NCI-H2171 (cell line): Measurements from ENCODE around the gene MFSD2B.
"Not testable (repeated sequence)": the region's sequence is repeated elsewhere in the genome, so short reads cannot be mapped to it uniquely, and the experiment has no call there.

ENCODE experiments used
- DNase-seq: peaks from one replicate; lab custom pipeline; 2025; lab: John Stamatoyannopoulos, UW

MFSD2B gene

GRCh38 chr2:24009680-24010476 lies at the start of gene MFSD2B:
Gene MFSD2B (plus strand): TSS chr2:24010085. CDS start chr2:24010097, 12 bp downstream.
- no peak for DNase-seq

GRCh38 chr2:23967846-23968245 lies 42.0 kb upstream of the MFSD2B start:
- no peak for DNase-seq

GRCh38 chr2:23976883-23977282 lies 33.0 kb upstream of the MFSD2B start:
- no peak for DNase-seq

GRCh38 chr2:23988371-23988770 lies 21.5 kb upstream of the MFSD2B start:
- peak; percentile 7 for DNase-seq

GRCh38 chr2:23992931-23993330 lies 17.0 kb upstream of the MFSD2B start:
- no peak for DNase-seq

GRCh38 chr2:23993736-23994269 lies 16.1 kb upstream of the MFSD2B start:
- DNase-seq = no peak

- DNase-seq = no peak
These were observed 15.3 kb upstream of the MFSD2B start for GRCh38 chr2:23994567-23994966.

- no peak for DNase-seq
These were observed 2.2 kb upstream of the MFSD2B start for GRCh38 chr2:24007693-24008092.

- no peak for DNase-seq
These were observed 1.1 kb upstream of the MFSD2B start for GRCh38 chr2:24008672-24009366.

GRCh38 chr2:24009367-24009679 lies 562 bp upstream of the MFSD2B start:
- DNase-seq = no peak

GRCh38 chr2:24010477-24011249 lies 778 bp downstream of the MFSD2B start:
- no peak for DNase-seq

GRCh38 chr2:24011250-24012104 lies 1.6 kb downstream of the MFSD2B start:
- no peak for DNase-seq

GRCh38 chr2:24012521-24013188 lies 2.8 kb downstream of the MFSD2B start:
- no peak for DNase-seq

GRCh38 chr2:24014902-24015301 lies 5.0 kb downstream of the MFSD2B start:
- DNase-seq = not testable (repeated sequence)

GRCh38 chr2:24015562-24016375 lies 5.9 kb downstream of the MFSD2B start:
- DNase-seq = no peak

GRCh38 chr2:24016376-24016761 lies 6.5 kb downstream of the MFSD2B start:
- no peak for DNase-seq

- no peak for DNase-seq
These were observed 7.2 kb downstream of the MFSD2B start for GRCh38 chr2:24016853-24017703.

- DNase-seq = no peak
These were observed 7.8 kb downstream of the MFSD2B start for GRCh38 chr2:24017711-24018110.

GRCh38 chr2:24018241-24018640 lies 8.4 kb downstream of the MFSD2B start:
- DNase-seq = no peak
